ENCODE measurements around the gene EZR.

The EZR gene

GRCh38 chr6:158786645-158787304 lies 32.4 kb downstream of the EZR start:
- H3K4me3 ChIP-seq (ENCODE audit: low read depth, low read length) = no peak overlapping the region
- no peak for DNase-seq (ENCODE audit: low read depth)
- TF ChIP-seq, protein P1, sequence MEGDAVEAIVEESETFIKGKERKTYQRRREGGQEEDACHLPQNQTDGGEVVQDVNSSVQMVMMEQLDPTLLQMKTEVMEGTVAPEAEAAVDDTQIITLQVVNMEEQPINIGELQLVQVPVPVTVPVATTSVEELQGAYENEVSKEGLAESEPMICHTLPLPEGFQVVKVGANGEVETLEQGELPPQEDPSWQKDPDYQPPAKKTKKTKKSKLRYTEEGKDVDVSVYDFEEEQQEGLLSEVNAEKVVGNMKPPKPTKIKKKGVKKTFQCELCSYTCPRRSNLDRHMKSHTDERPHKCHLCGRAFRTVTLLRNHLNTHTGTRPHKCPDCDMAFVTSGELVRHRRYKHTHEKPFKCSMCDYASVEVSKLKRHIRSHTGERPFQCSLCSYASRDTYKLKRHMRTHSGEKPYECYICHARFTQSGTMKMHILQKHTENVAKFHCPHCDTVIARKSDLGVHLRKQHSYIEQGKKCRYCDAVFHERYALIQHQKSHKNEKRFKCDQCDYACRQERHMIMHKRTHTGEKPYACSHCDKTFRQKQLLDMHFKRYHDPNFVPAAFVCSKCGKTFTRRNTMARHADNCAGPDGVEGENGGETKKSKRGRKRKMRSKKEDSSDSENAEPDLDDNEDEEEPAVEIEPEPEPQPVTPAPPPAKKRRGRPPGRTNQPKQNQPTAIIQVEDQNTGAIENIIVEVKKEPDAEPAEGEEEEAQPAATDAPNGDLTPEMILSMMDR (conservative IDR thresholded peaks at IDR 0.05; ENCODE audit: low read depth, low read length) = no peak

GRCh38 chr6:158785036-158785435 lies 34.1 kb downstream of the EZR start:
- DNase-seq (ENCODE audit: low read depth) = no peak

DNA sequence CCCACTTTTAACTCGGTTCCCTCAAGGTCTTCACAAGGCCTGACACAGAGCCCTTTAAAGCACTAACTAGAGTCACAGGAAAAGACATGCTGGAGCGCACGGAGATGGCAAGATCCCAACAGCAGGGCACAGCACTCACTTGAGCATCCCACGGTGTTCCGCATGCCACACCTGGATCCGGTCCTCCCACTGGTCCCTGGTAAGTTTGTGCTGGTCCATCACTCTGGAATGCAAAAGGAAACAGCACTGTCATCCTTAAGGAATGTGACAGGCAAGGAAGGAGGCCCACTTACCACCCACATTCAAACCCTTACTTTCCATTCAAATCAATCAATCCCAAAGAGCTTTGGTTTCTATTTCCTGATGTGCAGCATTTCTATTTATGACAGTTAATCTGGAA lies 34.7 kb downstream of the EZR start:
- TF ChIP-seq, protein P1 (conservative IDR thresholded peaks at IDR 0.05; ENCODE audit: low read depth, low read length) = no peak
- no peak overlapping the region for H3K4me3 ChIP-seq (ENCODE audit: low read depth, low read length)
- DNase-seq (ENCODE audit: low read depth) = peak; percentile 39

More at GRCh38 chr6:158785036-158785435, 34.1 kb downstream of the EZR start:
- TF ChIP-seq, protein P1 (conservative IDR thresholded peaks at IDR 0.05; ENCODE audit: low read depth, low read length) = no peak
- no peak overlapping the region for H3K4me3 ChIP-seq (ENCODE audit: low read depth, low read length)

GRCh38 chr6:158783851-158784250 lies 35.3 kb downstream of the EZR start:
- TF ChIP-seq, protein P1 (conservative IDR thresholded peaks at IDR 0.05; ENCODE audit: low read depth, low read length) = no peak
- DNase-seq (ENCODE audit: low read depth) = no peak
- H3K4me3 ChIP-seq (ENCODE audit: low read depth, low read length) = no peak overlapping the region

DNA sequence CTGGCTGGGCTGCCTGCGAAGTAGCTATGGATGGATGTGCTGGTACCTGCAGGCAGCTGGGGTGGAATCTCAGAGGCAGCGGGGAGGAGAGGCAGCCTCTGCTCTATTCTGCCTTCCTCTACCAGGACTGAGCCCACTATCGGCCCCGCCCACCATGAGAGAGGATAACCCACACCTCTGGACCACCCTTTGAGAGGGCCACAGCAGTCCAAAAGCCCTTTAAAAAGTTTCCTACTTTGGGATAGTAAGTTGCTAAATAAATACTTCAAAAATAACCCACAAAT lies 36.1 kb downstream of the EZR start:
- TF ChIP-seq, protein P1 (conservative IDR thresholded peaks at IDR 0.05; ENCODE audit: low read depth, low read length) = no peak
- DNase-seq (ENCODE audit: low read depth) = no peak
- H3K4me3 ChIP-seq (ENCODE audit: low read depth, low read length) = no peak overlapping the region

GRCh38 chr6:158782432-158783166 lies 36.6 kb downstream of the EZR start:
- H3K4me3 ChIP-seq (ENCODE audit: low read depth, low read length) = no peak overlapping the region
- no peak for DNase-seq (ENCODE audit: low read depth)
- TF ChIP-seq, protein P1 (conservative IDR thresholded peaks at IDR 0.05; ENCODE audit: low read depth, low read length) = no peak

Measured in choroid plexus epithelial cell (primary cell).